K562 (cell line): ENCODE results near the gene SLC36A1. TPM values are rescaled to one million over a fixed set of nuclear protein-coding genes. Genes with fewer than 3 reads are reported as not detected.

ENCODE experiments used
- ATAC-seq: fragments of 200-7000 bp; cut with Tn5 transposase; 3 replicates; pipeline ENCODE4 v1.9.1; 2020; ENCODE audit warnings: moderate library complexity
- BruUV-seq: library from RNA; stranded (reverse); fragments of 400-500 nt; replicated peaks from 2 replicates; lab custom pipeline; 2021; lab: Mats Ljungman, UMichigan
- CTCF ChIA-PET: fragments of 300-600 bp; formaldehyde crosslinking; extraction: SDS; loops from one replicate; lab custom pipeline; 2021; ENCODE audit warnings: low intra/inter-chr PET ratio; lab: Yijun Ruan, JAX
- POLR2A ChIA-PET: fragments of 300-600, 350-650 bp; sonication (Branson Sonifier 250); formaldehyde crosslinking; extraction: SDS; loops from one replicate; lab custom pipeline; 2021; ENCODE audit warnings: antibody characterized with exemption, inconsistent platforms; lab: Yijun Ruan, JAX
- DNase-seq, 4 experiments: peaks; one replicate each; pipeline versions ENCODE4 v3.0.0 to v3.0.0-alpha.2; 2011 to 2018; ENCODE audit warnings: low spot score in 3 of 4, mixed read lengths in 3 of 4; ENCODE audit errors: extremely low read depth in 1 of 4
- FAIRE-seq: peaks from 2 replicates; lab custom pipeline; 2011; peaks lifted over from hg19 to GRCh38; lab: Jason Lieb, UNC
- H2AFZ ChIP-seq: 2 replicates; pipeline ENCODE4 v1.6.0; 2011; ENCODE audit warnings: low read depth, low read length, control low read depth, inconsistent platforms
- H3K27ac ChIP-seq: fragments of 200-600 bp; 3 replicates; pipeline ENCODE4 v1.8.0; 2011; ENCODE audit warnings: low read depth, mild to moderate bottlenecking, control low read depth, inconsistent platforms, low read length, moderate library complexity, mixed read lengths; ENCODE audit errors: extremely low read depth
- H3K27me3 ChIP-seq, 2 experiments: fragments of 300-600 bp in 1 of 2; 2 replicates in 1 of 2; 3 replicates in 1 of 2; pipeline versions ENCODE4 v1.6.0 to v1.8.0; 2011; ENCODE audit warnings: inconsistent platforms in 2 of 2, low read length in 2 of 2, mild to moderate bottlenecking in 1 of 2, mixed read lengths in 1 of 2, moderate library complexity in 1 of 2; ENCODE audit not compliant: control insufficient read depth in 2 of 2, insufficient read depth in 2 of 2
- H3K36me3 ChIP-seq: fragments of 300-600 bp; 3 replicates; pipeline ENCODE4 v1.8.0; 2011; ENCODE audit warnings: mild to moderate bottlenecking, low read length, inconsistent platforms; ENCODE audit not compliant: control insufficient read depth, insufficient read depth
- H3K4me1 ChIP-seq, 2 experiments: fragments of 200-600 bp in 1 of 2; replicated peaks in 1 of 2; 2 replicates in 1 of 2; 3 replicates in 1 of 2; pipeline versions ENCODE4 v1.5.1 to v1.8.0; 2011; ENCODE audit warnings: inconsistent platforms in 2 of 2, low read length in 2 of 2, mild to moderate bottlenecking in 1 of 2, mixed read lengths in 1 of 2, moderate library complexity in 1 of 2; ENCODE audit not compliant: control insufficient read depth in 2 of 2, insufficient read depth in 2 of 2
- H3K4me2 ChIP-seq: 2 replicates; pipeline ENCODE4 v1.6.1; 2011; ENCODE audit warnings: low read length, control low read depth, inconsistent platforms, mixed read lengths; ENCODE audit not compliant: insufficient read depth
- H3K4me3 ChIP-seq: fragments of 200-600 bp; sonication (generic), shearing (Covaris generic); 2 replicates; pipeline ENCODE4 v1.5.1; 2016; ENCODE audit warnings: control low read depth, inconsistent platforms
- H3K79me2 ChIP-seq: fragments of 200-600 bp; 3 replicates; pipeline ENCODE4 v1.8.0; 2011; ENCODE audit warnings: low read length, inconsistent platforms; ENCODE audit not compliant: control insufficient read depth, insufficient read depth
- H3K9ac ChIP-seq, 2 experiments: 2 replicates each; pipeline versions ENCODE4 v1.6.0 to v1.6.1; 2011; ENCODE audit warnings: low read depth in 2 of 2, low read length in 2 of 2, control low read depth in 1 of 2, inconsistent platforms in 1 of 2, mild to moderate bottlenecking in 1 of 2, mixed read lengths in 1 of 2; ENCODE audit not compliant: insufficient read depth in 1 of 2
- H3K9me1 ChIP-seq: one replicate; pipeline ENCODE4 v1.6.0; 2011; ENCODE audit warnings: inconsistent platforms, mild to moderate bottlenecking, low read length, moderate library complexity; ENCODE audit not compliant: control insufficient read depth, insufficient read depth
- H3K9me3 ChIP-seq: replicated peaks from 2 replicates; pipeline ENCODE4 v1.5.1; 2011; ENCODE audit warnings: low read depth, low read length, inconsistent platforms; ENCODE audit not compliant: control insufficient read depth, insufficient read depth
- H4K20me1 ChIP-seq: replicated peaks from 2 replicates; pipeline ENCODE4 v1.6.1; 2011; ENCODE audit warnings: low read length, inconsistent platforms, mixed read lengths; ENCODE audit not compliant: control insufficient read depth, insufficient read depth
- BRCA1 ChIP-seq, 2 experiments: fragments of 450-650 bp in 1 of 2; sonication (generic) in 1 of 2; formaldehyde crosslinking in 1 of 2; IDR thresholded peaks; 2 replicates each; pipeline versions ENCODE4 v1.5.0 to v1.6.1; 2017 to 2020; ENCODE audit warnings: mild to moderate bottlenecking in 1 of 2, missing genetic modification reagents in 1 of 2
- CAMTA2 ChIP-seq: fragments of 250-450 bp; sonication (Bioruptor Pico); conservative IDR thresholded peaks from 2 replicates; pipeline ENCODE4 v1.5.1; 2022
- NCOA1 ChIP-seq: fragments of 450-650 bp; IDR thresholded peaks from 2 replicates; pipeline ENCODE4 v1.6.1; 2016; ENCODE audit warnings: low read depth
- POLR3G ChIP-seq: IDR thresholded peaks from 2 replicates; pipeline ENCODE4 v1.6.1; 2011; ENCODE audit not compliant: insufficient read length, insufficient replicate concordance; ENCODE audit errors: extremely low read depth
- ZKSCAN3 ChIP-seq: fragments of 250-450 bp; sonication (Bioruptor Pico); IDR thresholded peaks from 2 replicates; pipeline ENCODE4 v1.4.0; 2020
- ZNF253 ChIP-seq: fragments of 250-450 bp; sonication (Bioruptor Pico); conservative IDR thresholded peaks from 2 replicates; pipeline ENCODE4 v1.6.1; 2021; ENCODE audit warnings: mild to moderate bottlenecking
- ZNF436 ChIP-seq: fragments of 250-450, 450-650 bp; sonication (Bioruptor Pico); formaldehyde crosslinking; IDR thresholded peaks from 2 replicates; pipeline ENCODE4 v1.7.0; 2020; ENCODE audit warnings: mild to moderate bottlenecking
- ZNF830 ChIP-seq: fragments of 250-450 bp; sonication (Bioruptor Pico); IDR thresholded peaks from 2 replicates; pipeline ENCODE4 v1.5.0; 2021; ENCODE audit warnings: mild to moderate bottlenecking
- WGBS: fragments of 100-300 bp; shearing (Covaris generic); methylation state at CpG from one replicate; pipeline ENCODE4 v1.1.6; 2016; ENCODE audit warnings: low coverage, mixed read lengths; ENCODE audit not compliant: insufficient coverage; ENCODE audit errors: missing lambda C conversion rate; 5-methylcytosine and 5-hydroxymethylcytosine counted together
- in situ Hi-C: fragments of 300-500 bp; cut with MboI; formaldehyde crosslinking; loops from 4 replicates; pipeline ENCODE4 v1.15.0; 2018; ENCODE audit warnings: inconsistent platforms, mixed read lengths
- intact Hi-C: fragments of 100-400 bp; cut with micrococcal nuclease; formaldehyde crosslinking; loops from 2 replicates; pipeline ENCODE4 v1.14.2; 2022
- polyA plus RNA-seq, 8 experiments: library from polyadenylated mRNA; depleted of rRNA in 4 of 8; stranded (reverse) in 5 of 8; unstranded in 3 of 8; fragments of >200 nt; fragmentation: Nextera tagmentation in 2 of 8; fragmentation: Illumina TruSeq in 1 of 8; extraction: Ambion mirVana in 2 of 8; extraction: Trizol in 1 of 8; gene quantifications; 2 replicates each; pipeline versions ENCODE4 v1.2.1 to v1.2.3, GENCODE V29; 2011 to 2014; ENCODE audit warnings: inconsistent platforms in 1 of 8, missing spikeins in 1 of 8
- total RNA-seq, 7 experiments: library from RNA; depleted of rRNA in 6 of 7; stranded (reverse); fragments of >200 nt in 6 of 7; fragmentation: Illumina TruSeq in 2 of 7; extraction: Trizol in 2 of 7; gene quantifications; 2 replicates each; pipeline versions ENCODE4 v1.2.1 to v1.2.3, GENCODE V29; 2011 to 2021; ENCODE audit warnings: low replicate concordance in 1 of 7
- TF ChIP-seq, protein P1 (sequence below), 3 experiments: IDR thresholded peaks in 2 of 3; conservative IDR thresholded peaks in 1 of 3; 2 replicates each; pipeline ENCODE4 v1.5.1; 2011 to 2012; ENCODE audit warnings: low read length in 3 of 3, mild to moderate bottlenecking in 3 of 3, control low read depth in 2 of 3, improper control_type of control experiment in 1 of 3, inconsistent platforms in 1 of 3, low read depth in 1 of 3, mixed read lengths in 1 of 3, moderate library complexity in 1 of 3; ENCODE audit not compliant: insufficient read depth in 2 of 3
- TF ChIP-seq, protein P2 (sequence below): fragments of 450-650 bp; IDR thresholded peaks from 2 replicates; pipeline ENCODE4 v1.6.1; 2017; ENCODE audit warnings: mild to moderate bottlenecking, moderate library complexity

SLC36A1 gene
- total and polyA plus RNA-seq, 9 of the 15 experiments (the other 6 are each of a cell fraction or from before 2014, with no cell fraction given), result 1.6 to 8.4 (median 4.6) TPM

DNA sequence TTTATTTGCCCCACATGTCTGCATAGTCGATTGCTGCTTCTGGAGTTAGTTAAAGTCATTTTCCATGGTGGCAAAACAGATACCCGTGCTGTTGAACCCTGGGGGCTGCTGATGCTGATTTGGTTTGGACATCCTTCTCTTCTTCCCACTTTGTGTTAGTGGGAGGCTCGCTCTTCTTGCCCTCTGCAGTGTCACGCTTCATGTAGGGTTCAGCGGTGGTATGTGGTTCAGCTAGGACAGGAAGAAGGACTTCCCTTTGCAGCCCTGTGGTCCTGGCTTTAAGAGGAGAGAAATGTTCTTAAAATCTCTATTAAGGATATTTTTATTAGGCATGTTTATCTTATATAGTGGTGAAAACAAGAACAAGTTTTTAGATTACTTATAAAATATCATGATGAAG, 36.2 kb downstream of the SLC36A1 start:
- FAIRE-seq, result no peak
- Histone ChIP-seq H3K4me3 (no peak overlapping the region), H2AFZ (no peak overlapping the region), H3K9ac (no peak overlapping the region), H3K9me1 (no peaks in the 10 kb centered on the region), H4K20me1 (no peaks in the 10 kb centered on the region), H3K36me3 (peaks cover 14% of the 10 kb centered on the region; the same call in 2 of the 3 replicates), H3K9me3 (no peaks in the 10 kb centered on the region), H3K27me3 (no peaks in the 10 kb centered on the region), H3K27ac (no peak overlapping the region), H3K4me2 (no peak overlapping the region), H3K4me1 (no peaks in the 10 kb centered on the region), H3K79me2 (no peaks in the 10 kb centered on the region)
- 67% methylated on average over 5 of the region's 5 CpGs for WGBS
- in situ Hi-C loops, result no loop called here
- intact Hi-C loops, result no loop called here
- no TSS peak for BruUV-seq
- ATAC-seq, result no peak
- DNase-seq, result no peak
- CTCF ChIA-PET, result no interaction called here
- POLR2A ChIA-PET, result no interaction called here
- no peak for TF ChIP-seq ZNF253
- TF ChIP-seq CAMTA2, result no peak
- TF ChIP-seq, protein P1, sequence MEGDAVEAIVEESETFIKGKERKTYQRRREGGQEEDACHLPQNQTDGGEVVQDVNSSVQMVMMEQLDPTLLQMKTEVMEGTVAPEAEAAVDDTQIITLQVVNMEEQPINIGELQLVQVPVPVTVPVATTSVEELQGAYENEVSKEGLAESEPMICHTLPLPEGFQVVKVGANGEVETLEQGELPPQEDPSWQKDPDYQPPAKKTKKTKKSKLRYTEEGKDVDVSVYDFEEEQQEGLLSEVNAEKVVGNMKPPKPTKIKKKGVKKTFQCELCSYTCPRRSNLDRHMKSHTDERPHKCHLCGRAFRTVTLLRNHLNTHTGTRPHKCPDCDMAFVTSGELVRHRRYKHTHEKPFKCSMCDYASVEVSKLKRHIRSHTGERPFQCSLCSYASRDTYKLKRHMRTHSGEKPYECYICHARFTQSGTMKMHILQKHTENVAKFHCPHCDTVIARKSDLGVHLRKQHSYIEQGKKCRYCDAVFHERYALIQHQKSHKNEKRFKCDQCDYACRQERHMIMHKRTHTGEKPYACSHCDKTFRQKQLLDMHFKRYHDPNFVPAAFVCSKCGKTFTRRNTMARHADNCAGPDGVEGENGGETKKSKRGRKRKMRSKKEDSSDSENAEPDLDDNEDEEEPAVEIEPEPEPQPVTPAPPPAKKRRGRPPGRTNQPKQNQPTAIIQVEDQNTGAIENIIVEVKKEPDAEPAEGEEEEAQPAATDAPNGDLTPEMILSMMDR (IDR thresholded peaks at IDR 0.05 in 2 of 3, conservative IDR thresholded peaks at IDR 0.05 in 1 of 3; ENCODE audit: insufficient read depth in 2 of 3, low read depth in 1 of 3, low read length in 3 of 3), result no peak
- TF ChIP-seq, protein P2, sequence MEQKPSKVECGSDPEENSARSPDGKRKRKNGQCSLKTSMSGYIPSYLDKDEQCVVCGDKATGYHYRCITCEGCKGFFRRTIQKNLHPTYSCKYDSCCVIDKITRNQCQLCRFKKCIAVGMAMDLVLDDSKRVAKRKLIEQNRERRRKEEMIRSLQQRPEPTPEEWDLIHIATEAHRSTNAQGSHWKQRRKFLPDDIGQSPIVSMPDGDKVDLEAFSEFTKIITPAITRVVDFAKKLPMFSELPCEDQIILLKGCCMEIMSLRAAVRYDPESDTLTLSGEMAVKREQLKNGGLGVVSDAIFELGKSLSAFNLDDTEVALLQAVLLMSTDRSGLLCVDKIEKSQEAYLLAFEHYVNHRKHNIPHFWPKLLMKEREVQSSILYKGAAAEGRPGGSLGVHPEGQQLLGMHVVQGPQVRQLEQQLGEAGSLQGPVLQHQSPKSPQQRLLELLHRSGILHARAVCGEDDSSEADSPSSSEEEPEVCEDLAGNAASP, result no peak
- TF ChIP-seq ZKSCAN3, result no peak
- TF ChIP-seq ZNF436 (CRISPR knock-in tag), result no peak
- no peak for TF ChIP-seq POLR3G
- no peak for TF ChIP-seq NCOA1
- no peak for TF ChIP-seq ZNF830 (CRISPR knock-in tag)
- TF ChIP-seq BRCA1 (IDR thresholded peaks at IDR 0.05), result no peak
- TF ChIP-seq BRCA1 (CRISPR knock-in tag; IDR thresholded peaks at IDR 0.05), result no peak
